CD4-positive, CD25-positive, alpha-beta regulatory T cell (primary cell): ENCODE results near the gene PBX3. TPM values are rescaled to one million over a fixed set of nuclear protein-coding genes. Genes with fewer than 3 reads are reported as not detected.

Experiments
- ATAC-seq, 2 donors: fragments of 150-1000 bp; cut with Tn5 transposase; one replicate each; pipeline ENCODE4 v1.10.0; 2021; ENCODE audit warnings: low read depth in 2 of 2, moderate number of reproducible peaks in 2 of 2, moderate library complexity in 1 of 2
- DNase-seq, 3 donors: peaks; one replicate each; pipeline versions ENCODE4 v3.0.0 to v3.0.0-alpha.2; 2012 to 2022; ENCODE audit warnings: mixed read lengths in 1 of 3
- H3K27ac ChIP-seq: one replicate; pipeline ENCODE4 v1.7.0; 2013; ENCODE audit warnings: mild to moderate bottlenecking, low read length; ENCODE audit not compliant: insufficient read depth, poor library complexity, severe bottlenecking
- H3K27me3 ChIP-seq: one replicate; pipeline ENCODE4 v1.7.0; 2013; ENCODE audit warnings: low read length; ENCODE audit not compliant: control insufficient read depth, insufficient read depth
- H3K36me3 ChIP-seq: one replicate; pipeline ENCODE4 v1.7.0; 2013; ENCODE audit warnings: mild to moderate bottlenecking, low read length, moderate library complexity; ENCODE audit not compliant: control insufficient read depth, insufficient read depth
- H3K4me1 ChIP-seq: 2 replicates; pipeline ENCODE4 v1.7.0; 2013; ENCODE audit warnings: mild to moderate bottlenecking, low read length; ENCODE audit not compliant: insufficient read depth, control insufficient read depth, poor library complexity, severe bottlenecking
- H3K4me3 ChIP-seq: one replicate; pipeline ENCODE4 v1.7.0; 2013; ENCODE audit warnings: low read depth, mild to moderate bottlenecking, low read length, moderate library complexity
- H3K9me3 ChIP-seq, 2 experiments: 1 replicate in 1 of 2; 2 replicates in 1 of 2; pipeline ENCODE4 v1.7.0; 2013; ENCODE audit warnings: low read length in 2 of 2, mild to moderate bottlenecking in 1 of 2, moderate library complexity in 1 of 2; ENCODE audit not compliant: control insufficient read depth in 2 of 2
- H3K27ac Mint-ChIP-seq, 3 donors: one replicate each; pipeline ENCODE4 v1.8.0; 2020 to 2022; ENCODE audit warnings: mild to moderate bottlenecking in 3 of 3, mixed read lengths in 3 of 3, moderate library complexity in 2 of 3
- H3K27me3 Mint-ChIP-seq: one replicate; pipeline ENCODE4 v1.8.0; 2022; ENCODE audit warnings: mild to moderate bottlenecking, mixed read lengths
- H3K36me3 Mint-ChIP-seq: one replicate; pipeline ENCODE4 v1.8.0; 2020; ENCODE audit warnings: mixed read lengths
- H3K4me1 Mint-ChIP-seq, 4 donors: one replicate each; pipeline ENCODE4 v1.8.0; 2020 to 2022; ENCODE audit warnings: mixed read lengths in 4 of 4, mild to moderate bottlenecking in 1 of 4
- H3K4me3 Mint-ChIP-seq, 4 donors: one replicate each; pipeline ENCODE4 v1.8.0; 2020 to 2022; ENCODE audit warnings: mild to moderate bottlenecking in 4 of 4, mixed read lengths in 4 of 4, moderate library complexity in 3 of 4
- H3K9me3 Mint-ChIP-seq, 7 donors: one replicate each; pipeline ENCODE4 v1.8.0; 2020 to 2022; ENCODE audit warnings: mixed read lengths in 7 of 7, mild to moderate bottlenecking in 3 of 7, moderate library complexity in 2 of 7
- polyA plus RNA-seq, 4 donors: library from polyadenylated mRNA; unstranded; fragments of 300-500 nt; fragmentation: Illumina TruSeq; gene quantifications; one replicate each; pipeline ENCODE4 v1.2.3, GENCODE V29; 2021
- total RNA-seq: library from RNA; stranded (reverse); gene quantifications from one replicate; pipeline ENCODE4 v1.2.3, GENCODE V29; 2022

Gene PBX3
- total and polyA plus RNA-seq, 5 donors from 2014 or later, result 3.7 to 18.3 (median 4.7) TPM

- Mint-ChIP-seq H3K27ac (no peak overlapping the region), H3K4me1 (peaks cover 0 to 3% (median 0%) of the 10 kb centered on the region in 4 donors), H3K36me3 (peaks cover 8% of the 10 kb centered on the region), H3K27me3 (no peaks in the 10 kb centered on the region), H3K9me3 (no peaks in the 10 kb centered on the region), H3K4me3 (no peak overlapping the region)
- no peaks in the 10 kb centered on the region for H3K27me3 ChIP-seq
- DNase-seq (no peak), ATAC-seq (no peak)
- no peak overlapping the region for H3K4me3 ChIP-seq
- H3K9me3 ChIP-seq, result no peaks in the 10 kb centered on the region
- H3K4me1 ChIP-seq, result no peaks in the 10 kb centered on the region
- H3K27ac ChIP-seq, result no peak overlapping the region
- H3K36me3 ChIP-seq, result no peaks in the 10 kb centered on the region
These were observed 164.9 kb downstream of the PBX3 start for GRCh38 chr9:125911861-125912644.

GRCh38 chr9:125912667-125913066 lies 165.5 kb downstream of the PBX3 start:
- no peak overlapping the region for H3K27ac ChIP-seq
- Mint-ChIP-seq H3K27ac (no peak overlapping the region), H3K4me3 (no peak overlapping the region), H3K4me1 (peaks cover 0 to 3% (median 0%) of the 10 kb centered on the region in 4 donors), H3K36me3 (peaks cover 8% of the 10 kb centered on the region), H3K9me3 (no peaks in the 10 kb centered on the region), H3K27me3 (no peaks in the 10 kb centered on the region)
- H3K4me3 ChIP-seq, result no peak overlapping the region
- H3K27me3 ChIP-seq, result no peaks in the 10 kb centered on the region
- no peak for DNase-seq
- no peaks in the 10 kb centered on the region for H3K36me3 ChIP-seq
- no peak for ATAC-seq
- no peaks in the 10 kb centered on the region for H3K9me3 ChIP-seq
- no peaks in the 10 kb centered on the region for H3K4me1 ChIP-seq

GRCh38 chr9:125913551-125913950 lies 166.4 kb downstream of the PBX3 start:
- H3K27ac ChIP-seq, result no peak overlapping the region
- Mint-ChIP-seq H3K36me3 (peaks cover 8% of the 10 kb centered on the region), H3K4me3 (no peak overlapping the region), H3K9me3 (no peaks in the 10 kb centered on the region), H3K27me3 (no peaks in the 10 kb centered on the region), H3K27ac (no peak overlapping the region), H3K4me1 (no peaks in the 10 kb centered on the region)
- ATAC-seq (no peak), DNase-seq (no peak)
- H3K27me3 ChIP-seq, result no peaks in the 10 kb centered on the region
- no peak overlapping the region for H3K4me3 ChIP-seq
- no peaks in the 10 kb centered on the region for H3K36me3 ChIP-seq
- H3K9me3 ChIP-seq, result no peaks in the 10 kb centered on the region
- H3K4me1 ChIP-seq, result no peaks in the 10 kb centered on the region

- Histone ChIP-seq H3K9me3 (no peaks in the 10 kb centered on the region), H3K4me1 (no peaks in the 10 kb centered on the region), H3K27ac (no peak overlapping the region), H3K4me3 (no peak overlapping the region), H3K27me3 (no peaks in the 10 kb centered on the region), H3K36me3 (no peaks in the 10 kb centered on the region)
- no peak overlapping the region for H3K27ac Mint-ChIP-seq
- H3K27me3 Mint-ChIP-seq, result no peaks in the 10 kb centered on the region
- no peaks in the 10 kb centered on the region for H3K9me3 Mint-ChIP-seq
- no peaks in the 10 kb centered on the region for H3K4me1 Mint-ChIP-seq
- H3K36me3 Mint-ChIP-seq, result peaks cover 12% of the 10 kb centered on the region
- DNase-seq (no peak), ATAC-seq (no peak)
- no peak overlapping the region for H3K4me3 Mint-ChIP-seq
These were observed 167.2 kb downstream of the PBX3 start for GRCh38 chr9:125914411-125914810.

GRCh38 chr9:125915606-125916005 lies 168.4 kb downstream of the PBX3 start:
- H3K4me3 Mint-ChIP-seq, result no peak overlapping the region
- Histone ChIP-seq H3K9me3 (no peaks in the 10 kb centered on the region), H3K4me1 (no peaks in the 10 kb centered on the region), H3K27ac (no peak overlapping the region), H3K36me3 (no peaks in the 10 kb centered on the region), H3K4me3 (no peak overlapping the region), H3K27me3 (no peaks in the 10 kb centered on the region)
- H3K9me3 Mint-ChIP-seq, result no peaks in the 10 kb centered on the region
- no peaks in the 10 kb centered on the region for H3K4me1 Mint-ChIP-seq
- DNase-seq, result no peak
- H3K27me3 Mint-ChIP-seq, result no peaks in the 10 kb centered on the region
- no peak overlapping the region for H3K27ac Mint-ChIP-seq
- no peak for ATAC-seq
- peaks cover 12% of the 10 kb centered on the region for H3K36me3 Mint-ChIP-seq

GRCh38 chr9:125919565-125919964 lies 172.4 kb downstream of the PBX3 start:
- H3K9me3 Mint-ChIP-seq, result no peaks in the 10 kb centered on the region
- no peak for ATAC-seq
- Histone ChIP-seq H3K36me3 (no peaks in the 10 kb centered on the region), H3K27me3 (no peaks in the 10 kb centered on the region), H3K4me1 (no peaks in the 10 kb centered on the region), H3K9me3 (no peaks in the 10 kb centered on the region), H3K4me3 (no peak overlapping the region), H3K27ac (no peak overlapping the region)
- H3K4me3 Mint-ChIP-seq, result no peak overlapping the region
- peaks cover 12% of the 10 kb centered on the region for H3K36me3 Mint-ChIP-seq
- no peak overlapping the region for H3K27ac Mint-ChIP-seq
- DNase-seq, result no peak
- no peaks in the 10 kb centered on the region for H3K4me1 Mint-ChIP-seq
- H3K27me3 Mint-ChIP-seq, result no peaks in the 10 kb centered on the region

- H3K9me3 Mint-ChIP-seq, result no peaks in the 10 kb centered on the region
- H3K27me3 Mint-ChIP-seq, result no peaks in the 10 kb centered on the region
- Histone ChIP-seq H3K9me3 (no peaks in the 10 kb centered on the region), H3K36me3 (no peaks in the 10 kb centered on the region), H3K4me3 (no peak overlapping the region), H3K27me3 (no peaks in the 10 kb centered on the region), H3K4me1 (no peaks in the 10 kb centered on the region), H3K27ac (no peak overlapping the region)
- no peak overlapping the region for H3K27ac Mint-ChIP-seq
- peaks cover 12% of the 10 kb centered on the region for H3K36me3 Mint-ChIP-seq
- no peaks in the 10 kb centered on the region for H3K4me1 Mint-ChIP-seq
- ATAC-seq (no peak), DNase-seq (no peak)
- H3K4me3 Mint-ChIP-seq, result no peak overlapping the region
These were observed 173.2 kb downstream of the PBX3 start for GRCh38 chr9:125920402-125920801.

GRCh38 chr9:125922854-125923253 lies 175.7 kb downstream of the PBX3 start:
- Histone ChIP-seq H3K4me1 (no peaks in the 10 kb centered on the region), H3K4me3 (no peak overlapping the region), H3K27ac (no peak overlapping the region), H3K36me3 (no peaks in the 10 kb centered on the region), H3K27me3 (no peaks in the 10 kb centered on the region), H3K9me3 (no peaks in the 10 kb centered on the region)
- peaks cover 5% of the 10 kb centered on the region for H3K36me3 Mint-ChIP-seq
- ATAC-seq (no peak), DNase-seq (no peak)
- H3K27ac Mint-ChIP-seq, result no peak overlapping the region
- no peaks in the 10 kb centered on the region for H3K9me3 Mint-ChIP-seq
- no peak overlapping the region for H3K4me3 Mint-ChIP-seq
- no peaks in the 10 kb centered on the region for H3K27me3 Mint-ChIP-seq
- peaks cover 0 to 7% (median 0%) of the 10 kb centered on the region in 4 donors for H3K4me1 Mint-ChIP-seq
